BJ (cell line): ENCODE data around the gene SIGLEC5. TPM values are rescaled to one million over a fixed set of nuclear protein-coding genes. Genes with fewer than 3 reads are reported as not detected.

Experiments
- CTCF ChIA-PET: fragments of 350-600 bp; formaldehyde crosslinking; extraction: SDS; loops from one replicate; lab custom pipeline; 2021; ENCODE audit warnings: antibody characterized with exemption, inconsistent platforms; lab: Yijun Ruan, JAX
- POLR2A ChIA-PET: fragments of 300-600 bp; sonication (Branson Sonifier 250); formaldehyde crosslinking; extraction: SDS; loops from one replicate; lab custom pipeline; 2021; ENCODE audit warnings: antibody characterized with exemption; lab: Charles Lee
- DNase-seq: peaks from one replicate; pipeline ENCODE4 v3.0.0-alpha.2; 2011; ENCODE audit warnings: low read depth
- H3K27me3 ChIP-seq: 2 replicates; pipeline ENCODE4 v1.6.0; 2011; ENCODE audit warnings: low read length; ENCODE audit not compliant: control insufficient read depth, insufficient read depth
- H3K36me3 ChIP-seq: 2 replicates; pipeline ENCODE4 v1.5.1; 2011; ENCODE audit warnings: low read length; ENCODE audit not compliant: control insufficient read depth, insufficient read depth
- H3K4me3 ChIP-seq: 2 replicates; pipeline ENCODE4 v1.5.1; 2011; ENCODE audit warnings: low read depth, mild to moderate bottlenecking, control low read depth, low read length
- polyA plus RNA-seq: library from polyadenylated mRNA; depleted of rRNA; stranded (reverse); fragments of >200 nt; gene quantifications from 2 replicates; pipeline ENCODE4 v1.2.3, GENCODE V29; 2011; rRNA removed
- small RNA-seq: library from RNA; depleted of rRNA; stranded (forward); fragments of <200 nt; gene quantifications from one replicate; pipeline ENCODE3, GENCODE V24; 2012; ENCODE audit warnings: low replicate concordance, low read depth; ENCODE audit not compliant: insufficient read length
- TF ChIP-seq, protein P1 (sequence below): IDR thresholded peaks from 2 replicates; pipeline ENCODE4 v1.5.1; 2011; ENCODE audit warnings: low read depth, mild to moderate bottlenecking, control low read depth, inconsistent platforms, low read length, moderate library complexity; ENCODE audit not compliant: insufficient read depth

SIGLEC5 gene
- polyA plus RNA-seq, 1 experiment, result not detected

DNA sequence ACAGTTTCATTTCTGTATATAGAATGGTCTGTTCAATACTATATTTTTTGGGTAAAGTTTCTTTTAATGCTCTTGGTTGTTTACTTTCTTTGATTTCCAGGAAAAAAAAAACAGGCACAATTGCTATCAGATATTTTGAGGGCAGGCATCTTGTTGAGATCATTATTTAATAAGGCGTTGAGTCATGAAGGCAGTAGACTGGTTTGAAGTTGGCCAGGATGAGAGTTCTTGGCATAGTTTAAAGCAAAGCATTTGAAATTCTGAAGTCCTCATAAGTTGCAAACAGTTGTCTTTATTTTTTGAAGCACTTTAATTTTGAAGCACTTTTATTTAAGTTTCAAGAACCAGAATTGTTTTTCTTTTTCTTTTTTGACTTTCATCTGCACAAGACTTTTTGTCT, 61.7 kb downstream of the SIGLEC5 start:
- ChIA-PET POLR2A (no interaction called here), CTCF (no interaction called here)
- H3K27me3 ChIP-seq, result no peaks in the 10 kb centered on the region
- TF ChIP-seq, protein P1, sequence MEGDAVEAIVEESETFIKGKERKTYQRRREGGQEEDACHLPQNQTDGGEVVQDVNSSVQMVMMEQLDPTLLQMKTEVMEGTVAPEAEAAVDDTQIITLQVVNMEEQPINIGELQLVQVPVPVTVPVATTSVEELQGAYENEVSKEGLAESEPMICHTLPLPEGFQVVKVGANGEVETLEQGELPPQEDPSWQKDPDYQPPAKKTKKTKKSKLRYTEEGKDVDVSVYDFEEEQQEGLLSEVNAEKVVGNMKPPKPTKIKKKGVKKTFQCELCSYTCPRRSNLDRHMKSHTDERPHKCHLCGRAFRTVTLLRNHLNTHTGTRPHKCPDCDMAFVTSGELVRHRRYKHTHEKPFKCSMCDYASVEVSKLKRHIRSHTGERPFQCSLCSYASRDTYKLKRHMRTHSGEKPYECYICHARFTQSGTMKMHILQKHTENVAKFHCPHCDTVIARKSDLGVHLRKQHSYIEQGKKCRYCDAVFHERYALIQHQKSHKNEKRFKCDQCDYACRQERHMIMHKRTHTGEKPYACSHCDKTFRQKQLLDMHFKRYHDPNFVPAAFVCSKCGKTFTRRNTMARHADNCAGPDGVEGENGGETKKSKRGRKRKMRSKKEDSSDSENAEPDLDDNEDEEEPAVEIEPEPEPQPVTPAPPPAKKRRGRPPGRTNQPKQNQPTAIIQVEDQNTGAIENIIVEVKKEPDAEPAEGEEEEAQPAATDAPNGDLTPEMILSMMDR, result no peak
- H3K36me3 ChIP-seq, result peaks cover 3% of the 10 kb centered on the region
- H3K4me3 ChIP-seq, result no peak overlapping the region
- DNase-seq, result no peak

DNA sequence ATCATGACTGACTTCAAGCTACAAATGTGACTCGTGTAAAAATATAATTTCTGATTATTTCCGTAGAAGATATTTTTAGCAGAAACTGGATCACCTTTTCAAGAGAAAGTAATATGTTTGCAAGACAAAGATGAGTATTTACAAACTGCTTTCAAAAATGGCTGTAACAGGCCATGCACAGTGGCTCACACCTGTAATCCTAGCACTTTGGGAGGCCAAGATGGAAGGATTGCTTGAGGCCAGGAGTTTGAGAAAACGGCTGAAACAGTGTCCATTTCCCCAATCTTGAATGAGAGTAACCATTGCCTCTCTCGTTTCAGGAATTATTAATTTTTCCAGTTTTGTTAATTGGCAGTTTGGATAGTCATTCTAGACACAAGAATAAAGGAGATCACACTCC, 62.6 kb downstream of the SIGLEC5 start:
- TF ChIP-seq, protein P1, result no peak
- DNase-seq, result no peak
- ChIA-PET CTCF (no interaction called here), POLR2A (no interaction called here)
- no peak overlapping the region for H3K4me3 ChIP-seq
- no peaks in the 10 kb centered on the region for H3K27me3 ChIP-seq
- H3K36me3 ChIP-seq, result no peaks in the 10 kb centered on the region

DNA sequence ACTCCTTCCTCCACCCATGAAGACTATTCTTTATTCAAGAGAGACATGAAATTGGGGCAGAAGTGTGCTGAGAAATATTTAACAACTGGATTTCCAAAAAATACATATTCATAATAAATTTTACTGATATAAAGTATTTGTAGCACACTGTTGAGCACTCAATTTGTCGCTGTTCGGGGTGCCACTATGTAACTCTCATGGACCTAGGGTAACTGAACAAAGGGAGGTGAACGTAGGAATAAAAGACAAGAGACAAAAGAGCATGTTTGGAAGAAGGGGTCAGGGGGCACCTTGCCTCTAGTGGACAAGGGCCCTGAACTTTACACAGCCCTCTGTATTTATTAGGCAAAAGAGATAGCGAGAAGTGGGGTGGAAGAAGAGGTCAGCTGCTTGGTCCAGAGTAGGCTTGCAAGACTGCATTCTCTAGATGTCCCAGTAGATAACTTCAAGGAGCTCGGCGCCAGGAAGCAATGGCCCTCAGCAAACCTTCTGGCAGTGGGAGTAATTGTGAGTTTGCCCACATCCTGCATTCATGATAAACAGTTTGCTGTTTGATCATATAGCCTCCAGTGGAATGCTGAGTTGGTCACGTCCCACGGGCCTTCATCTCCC, 63.6 kb downstream of the SIGLEC5 start:
- CTCF ChIA-PET, result no interaction called here
- no peak overlapping the region for H3K4me3 ChIP-seq

DNA sequence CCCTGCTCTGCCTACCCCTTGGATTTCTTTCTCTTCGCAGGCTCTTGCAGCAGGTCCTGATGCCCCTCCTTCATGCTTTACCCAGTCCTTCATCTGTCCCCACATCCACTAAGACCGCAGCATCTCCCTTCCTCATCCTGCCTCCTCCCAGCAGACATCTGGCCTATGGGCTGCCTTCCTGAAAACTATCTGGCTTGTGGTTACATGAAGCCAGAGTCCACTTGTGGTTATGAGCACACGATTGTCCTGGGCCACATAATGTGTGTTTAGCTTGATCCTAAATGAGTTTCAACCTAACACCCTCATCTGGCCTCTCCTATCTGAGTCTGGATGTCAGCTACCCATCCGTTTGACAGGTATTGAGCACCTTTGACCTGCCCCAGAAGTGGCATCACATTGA, 64.6 kb downstream of the SIGLEC5 start:
- H3K27me3 ChIP-seq, result no peaks in the 10 kb centered on the region
- H3K4me3 ChIP-seq, result no peak overlapping the region
- TF ChIP-seq, protein P1, result no peak
- no peak for DNase-seq
- ChIA-PET CTCF (interaction anchor here (0.7 to 1.2 kb wide), 2 partner anchors 43 to 91 kb away, joined by 3 read pairs; no protein-coding TSS in a partner anchor), POLR2A (no interaction called here)
- no peaks in the 10 kb centered on the region for H3K36me3 ChIP-seq

More for the DNA sequence above, 63.6 kb downstream of the SIGLEC5 start:
- no peak for DNase-seq
- no peaks in the 10 kb centered on the region for H3K27me3 ChIP-seq
- TF ChIP-seq, protein P1, result no peak
- H3K36me3 ChIP-seq, result no peaks in the 10 kb centered on the region
- POLR2A ChIA-PET, result no interaction called here

DNA sequence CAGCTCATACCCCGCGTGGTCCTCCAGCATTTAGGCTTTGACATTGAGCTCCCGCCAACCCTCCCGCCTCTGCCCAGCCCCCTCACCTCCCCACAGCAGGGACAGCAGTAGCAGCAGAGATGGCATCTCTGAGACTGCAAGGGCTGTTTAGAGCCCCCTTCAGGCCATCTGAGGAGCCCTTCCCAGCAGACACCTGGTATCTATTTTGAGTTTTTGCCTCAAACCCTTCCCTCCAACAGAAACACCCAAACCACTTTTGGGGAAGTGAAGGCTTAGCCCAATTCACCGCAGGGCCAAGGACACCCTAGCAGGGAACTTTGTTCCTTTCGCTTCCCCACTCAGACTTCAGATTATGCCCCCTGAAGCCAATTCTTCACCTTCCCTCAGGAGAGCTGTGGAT, 65.4 kb downstream of the SIGLEC5 start:
- TF ChIP-seq, protein P1, result no peak
- no peak for DNase-seq
- CTCF ChIA-PET, result interaction anchor here (1.2 kb wide), 1 partner anchor 44 kb away, joined by 3 read pairs; no protein-coding TSS in a partner anchor
- no peaks in the 10 kb centered on the region for H3K36me3 ChIP-seq
- no peaks in the 10 kb centered on the region for H3K27me3 ChIP-seq
- POLR2A ChIA-PET, result no interaction called here
- no peak overlapping the region for H3K4me3 ChIP-seq

Small RNA genes within 50 kb of the gene (small RNA-seq; reads per million reads assigned to genes)
- not detected for gene AC018755.2

Other genes with a start within 250 kb of the SIGLEC5 start
- not detected in 2 replicates for gene LIM2, start 242.4 kb downstream of the SIGLEC5 start, polyA plus RNA-seq
- not detected in 2 replicates for gene C19orf84, start 239.8 kb downstream of the SIGLEC5 start, polyA plus RNA-seq
- not detected in 2 replicates for gene SIGLEC10, start 212.8 kb downstream of the SIGLEC5 start, polyA plus RNA-seq
- not detected in 2 replicates for gene SIGLEC8, start 171.9 kb downstream of the SIGLEC5 start, polyA plus RNA-seq
- not detected in 2 replicates for gene CEACAM18, start 151.9 kb downstream of the SIGLEC5 start, polyA plus RNA-seq
- gene SIGLEC12, start 128.6 kb downstream of the SIGLEC5 start, polyA plus RNA-seq, result not detected in 2 replicates
- gene SIGLEC6, start 98.7 kb downstream of the SIGLEC5 start, polyA plus RNA-seq, result not detected in 2 replicates
- 6.3 and 8.5 TPM in 2 replicates for gene ZNF175, start 59.1 kb downstream of the SIGLEC5 start, polyA plus RNA-seq
- not detected in 2 replicates for gene SIGLEC14, start 16.4 kb upstream of the SIGLEC5 start, polyA plus RNA-seq
- 6.4 and 8.5 TPM in 2 replicates for gene SPACA6, start 62.9 kb upstream of the SIGLEC5 start, polyA plus RNA-seq
- gene HAS1, start 93.6 kb upstream of the SIGLEC5 start, polyA plus RNA-seq, result not detected in 2 replicates
- not detected in 2 replicates for gene FPR1, start 121.5 kb upstream of the SIGLEC5 start, polyA plus RNA-seq
- gene FPR2, start 130.8 kb upstream of the SIGLEC5 start, polyA plus RNA-seq, result not detected in 2 replicates
- not detected in 2 replicates for gene FPR3, start 164.8 kb upstream of the SIGLEC5 start, polyA plus RNA-seq